Right lobe of liver (tissue), 6 donors: ENCODE results near the gene COL1A1. TPM values are rescaled to one million over a fixed set of nuclear protein-coding genes. Genes with fewer than 3 reads are reported as not detected.
A peak's percentile ranks its signal among the peaks of the same experiment; 100 is the strongest.

Experiments used
- ATAC-seq, 4 donors: fragments of 200-7000 bp; cut with Tn5 transposase; one replicate each; pipeline ENCODE4 v1.9.1; 2020; ENCODE audit warnings: mild to moderate bottlenecking in 4 of 4, moderate library complexity in 4 of 4
- DNase-seq, 3 donors: peaks; one replicate each; pipeline ENCODE4 v3.0.0-alpha.2; 2020
- H3K27ac ChIP-seq, 3 donors: fragments of 200-600 bp; one replicate each; pipeline ENCODE4 v1.8.0; 2022
- H3K27me3 ChIP-seq, 2 donors: fragments of 200-600 bp; one replicate each; pipeline ENCODE4 v1.8.0; 2022
- H3K36me3 ChIP-seq, 4 donors: fragments of 200-600 bp; sonication (generic) in 1 of 4; one replicate each; pipeline versions ENCODE4 v1.5.1 to v1.8.0; 2017 to 2022; ENCODE audit warnings: control low read depth in 1 of 4
- H3K4me1 ChIP-seq, 4 donors: fragments of 200-600 bp; sonication (generic) in 1 of 4; one replicate each; pipeline versions ENCODE4 v1.5.1 to v1.8.0; 2017 to 2022; ENCODE audit warnings: control low read depth in 1 of 4
- H3K4me3 ChIP-seq, 3 donors: fragments of 200-600 bp; one replicate each; pipeline ENCODE4 v1.8.0; 2022
- H3K9me3 ChIP-seq, 4 donors: fragments of 200-600 bp; sonication (generic) in 1 of 4; one replicate each; pipeline versions ENCODE4 v1.5.1 to v1.8.0; 2017 to 2022; ENCODE audit warnings: control low read depth in 1 of 4
- POLR2A ChIP-seq: fragments of 450-650 bp; IDR thresholded peaks from one replicate; pipeline ENCODE4 v1.6.1; 2017; ENCODE audit warnings: antibody characterized with exemption, mild to moderate bottlenecking
- WGBS: methylation state at CpG from one replicate; pipeline ENCODE4 v1.1.6; 2018; ENCODE audit warnings: low coverage, low lambda C conversion rate; ENCODE audit not compliant: insufficient coverage; ENCODE audit errors: missing lambda C conversion rate; 5-methylcytosine and 5-hydroxymethylcytosine counted together
- intact Hi-C, 2 donors: fragments of 100-400 bp; cut with DNase I; formaldehyde crosslinking; loops; one replicate each; pipeline versions ENCODE4 v1.11.2 to v1.14.1; 2022
- total RNA-seq, 6 experiments: library from RNA; depleted of rRNA in 2 of 6; stranded (reverse); fragments of >200 nt in 2 of 6; fragmentation: NEBNext Ultra II Directional in 3 of 6; extraction: Animal tissue kit (Norgen Biotek cat#: 25700) in 3 of 6; gene quantifications; one replicate each; pipeline versions ENCODE4 v1.1.0 to v1.2.4, GENCODE V29; 2016 to 2023
- TF ChIP-seq, protein P1 (sequence below), 4 donors: fragments of 200-600 bp in 3 of 4; fragments of 450-650 bp in 1 of 4; IDR thresholded peaks; one replicate each; pipeline versions ENCODE4 v1.5.1 to v1.8.0; 2016 to 2022; ENCODE audit warnings: antibody characterized with exemption in 4 of 4, mild to moderate bottlenecking in 2 of 4
- donor health status: DM: no; HTN: yes; CAD: no.
- donor health status: DM: no; HTN: no; CAD: no.
- donor health status: DM: no; HTN: no; CAD: no.
- donor health status: DM: no; HTN: yes; CAD: no.
- donor health status: DM: no; HTN: yes; CAD: no.

COL1A1 gene
- total RNA-seq, 6 experiments from 2014 or later = 9.3 to 109 (median 34.7) TPM

DNA sequence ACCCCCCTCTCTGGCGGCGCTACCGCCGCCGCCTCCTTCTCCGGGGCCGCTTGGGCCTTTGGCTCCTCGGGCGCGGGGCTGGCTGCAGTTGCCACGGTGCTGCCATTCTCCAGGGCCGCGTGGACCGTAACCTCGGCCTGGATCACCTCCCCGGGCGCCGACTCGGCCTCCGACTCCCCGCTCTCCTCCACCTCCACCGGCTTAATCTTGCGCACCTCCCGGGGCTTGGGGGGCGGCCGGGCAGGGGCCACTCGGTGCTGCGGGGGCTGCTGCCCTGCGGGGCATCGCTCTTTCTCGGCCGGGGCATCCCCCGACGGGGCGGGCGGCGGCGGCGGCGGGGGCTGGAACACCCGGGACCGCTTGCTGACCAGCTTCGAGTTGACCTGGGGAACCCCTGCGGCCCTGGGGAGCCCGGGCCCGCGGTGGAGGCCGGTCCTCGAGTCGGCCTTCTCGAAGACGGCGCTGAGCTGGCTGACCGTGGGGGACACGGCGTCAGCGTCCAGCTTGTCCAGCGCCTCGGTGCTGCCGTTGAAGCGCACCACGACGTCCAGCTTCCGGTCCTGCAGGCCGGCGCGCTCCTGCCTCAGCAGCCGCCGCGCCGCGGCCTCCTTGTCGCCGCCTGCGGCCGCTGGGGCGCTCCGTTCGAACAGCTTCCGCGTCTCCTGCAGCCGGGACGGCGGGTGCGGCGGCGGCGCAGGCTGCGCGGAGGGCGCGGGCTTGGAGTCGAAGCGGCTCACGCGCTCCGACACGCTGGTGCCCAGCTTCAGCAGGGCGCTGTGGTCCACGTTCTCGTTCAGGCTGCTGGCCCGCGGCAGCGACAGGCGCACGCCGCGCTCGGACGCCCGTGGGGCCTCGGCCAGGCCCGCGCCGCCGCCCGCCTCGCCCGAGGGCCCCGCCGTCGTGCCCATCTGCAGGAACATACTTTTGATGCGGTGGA, 51.7 kb downstream of the COL1A1 start:
- intact Hi-C loops = no loop called here
- Histone ChIP-seq H3K4me3 (peak overlapping the region; percentile 72 to 82 (median 74)), H3K4me1 (peaks cover 0 to 52% (median 19%) of the 10 kb centered on the region in 4 donors)

DNA sequence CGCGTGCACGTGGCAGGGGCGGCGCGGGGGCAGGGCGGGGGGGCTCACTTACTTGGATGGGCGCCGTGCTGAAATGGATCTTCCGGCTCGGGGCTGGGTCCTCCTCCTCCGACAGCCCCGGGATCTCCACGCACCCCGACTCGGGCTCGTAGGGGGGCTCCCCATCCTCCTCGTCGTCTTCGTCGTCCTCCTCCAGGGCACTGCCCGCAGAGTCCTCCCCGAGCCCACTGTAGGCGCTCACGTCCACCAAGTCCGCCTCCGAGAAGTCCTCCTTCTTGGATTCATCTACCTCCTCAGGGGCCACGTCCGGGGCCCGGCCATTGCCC, 52.4 kb downstream of the COL1A1 start:
- Histone ChIP-seq H3K36me3 (no peaks in the 10 kb centered on the region), H3K27me3 (no peaks in the 10 kb centered on the region), H3K27ac (peak overlapping the region; percentile 72 to 89 (median 87)), H3K4me1 (peaks cover 0 to 53% (median 22%) of the 10 kb centered on the region in 4 donors), H3K9me3 (no peaks in the 10 kb centered on the region), H3K4me3 (peak overlapping the region; percentile 72 to 82 (median 74))
- intact Hi-C loops = no loop called here
- TF ChIP-seq, protein P1, sequence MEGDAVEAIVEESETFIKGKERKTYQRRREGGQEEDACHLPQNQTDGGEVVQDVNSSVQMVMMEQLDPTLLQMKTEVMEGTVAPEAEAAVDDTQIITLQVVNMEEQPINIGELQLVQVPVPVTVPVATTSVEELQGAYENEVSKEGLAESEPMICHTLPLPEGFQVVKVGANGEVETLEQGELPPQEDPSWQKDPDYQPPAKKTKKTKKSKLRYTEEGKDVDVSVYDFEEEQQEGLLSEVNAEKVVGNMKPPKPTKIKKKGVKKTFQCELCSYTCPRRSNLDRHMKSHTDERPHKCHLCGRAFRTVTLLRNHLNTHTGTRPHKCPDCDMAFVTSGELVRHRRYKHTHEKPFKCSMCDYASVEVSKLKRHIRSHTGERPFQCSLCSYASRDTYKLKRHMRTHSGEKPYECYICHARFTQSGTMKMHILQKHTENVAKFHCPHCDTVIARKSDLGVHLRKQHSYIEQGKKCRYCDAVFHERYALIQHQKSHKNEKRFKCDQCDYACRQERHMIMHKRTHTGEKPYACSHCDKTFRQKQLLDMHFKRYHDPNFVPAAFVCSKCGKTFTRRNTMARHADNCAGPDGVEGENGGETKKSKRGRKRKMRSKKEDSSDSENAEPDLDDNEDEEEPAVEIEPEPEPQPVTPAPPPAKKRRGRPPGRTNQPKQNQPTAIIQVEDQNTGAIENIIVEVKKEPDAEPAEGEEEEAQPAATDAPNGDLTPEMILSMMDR (IDR thresholded peaks at IDR 0.05) = no peak
- no peak for TF ChIP-seq POLR2A
- 43% methylated on average over 10 of the region's 30 CpGs for WGBS
- no peak for DNase-seq
- ATAC-seq = no peak

More for the DNA sequence above, 51.7 kb downstream of the COL1A1 start:
- H3K27ac ChIP-seq = peak overlapping the region; percentile 72 to 89 (median 87)
- H3K9me3 ChIP-seq = no peaks in the 10 kb centered on the region
- WGBS = 15% methylated on average over 11 of the region's 123 CpGs
- ATAC-seq = peak; percentile 2 to 21 (median 8)
- DNase-seq = peak; percentile 71 to 83 (median 73)
- no peaks in the 10 kb centered on the region for H3K27me3 ChIP-seq
- peak; percentile 21 for TF ChIP-seq POLR2A
- TF ChIP-seq, protein P1 (IDR thresholded peaks at IDR 0.05) = peak in 1 of 4 donors; percentile 19
- no peaks in the 10 kb centered on the region for H3K36me3 ChIP-seq

DNA sequence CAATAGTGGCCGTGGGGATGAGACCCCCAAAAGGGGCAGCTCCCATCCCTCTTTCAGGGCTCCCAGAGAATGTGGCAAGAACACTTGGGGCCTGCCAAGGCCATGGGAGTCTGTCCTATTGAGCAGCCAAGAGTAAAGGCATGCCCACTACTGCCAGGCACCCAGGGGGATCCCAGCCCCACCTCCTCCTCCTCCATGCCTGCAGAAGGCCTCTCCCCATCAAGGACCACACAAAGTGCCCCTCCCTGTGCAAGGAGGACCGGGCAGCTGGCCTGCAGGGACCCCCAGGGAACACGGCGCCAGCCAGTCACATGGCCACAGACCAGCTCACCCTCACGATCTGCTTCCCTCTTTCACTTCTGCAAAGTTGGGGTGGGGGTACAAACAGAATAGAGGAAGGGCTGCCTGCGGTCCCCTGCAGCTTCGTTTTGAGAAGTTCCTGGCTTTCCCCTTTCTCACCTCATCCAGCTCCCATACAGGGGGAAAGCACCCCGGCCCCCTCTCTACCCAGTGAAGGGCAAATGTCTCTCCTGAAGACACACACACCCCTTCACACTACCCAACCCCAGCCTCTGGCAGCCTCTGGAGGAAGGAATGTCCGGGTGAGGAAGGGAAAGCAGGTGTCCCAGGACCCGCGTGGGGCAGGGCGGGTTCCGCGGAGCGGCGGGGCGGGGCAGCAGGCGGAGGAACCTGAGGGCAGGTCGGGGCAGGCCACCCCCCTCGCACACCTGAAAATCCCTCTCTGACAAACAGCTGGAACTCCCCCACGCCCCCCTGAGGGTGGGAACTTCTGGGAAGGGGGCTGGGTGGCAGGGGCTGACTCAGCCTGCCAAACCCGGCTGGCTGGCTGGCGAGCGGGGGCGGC, 53.0 kb downstream of the COL1A1 start:
- Histone ChIP-seq H3K4me3 (peak overlapping the region; percentile 72 to 82 (median 74)), H3K9me3 (no peaks in the 10 kb centered on the region), H3K36me3 (peaks cover 0 to 3% (median 0%) of the 10 kb centered on the region in 4 donors), H3K27me3 (no peaks in the 10 kb centered on the region), H3K27ac (peak overlapping the region; percentile 72 to 89 (median 87)), H3K4me1 (peaks cover 0 to 57% (median 22%) of the 10 kb centered on the region in 4 donors)
- no peak for TF ChIP-seq POLR2A
- TF ChIP-seq, protein P1 (IDR thresholded peaks at IDR 0.05) = peak in 1 of 4 donors; percentile 14
- ATAC-seq (peak in 3 of 4 donors; percentile 6 to 14 (median 7)), DNase-seq (peak; percentile 77 to 86 (median 85))
- 0% methylated on average over 6 of the region's 25 CpGs for WGBS
- intact Hi-C loops = no loop called here

DNA sequence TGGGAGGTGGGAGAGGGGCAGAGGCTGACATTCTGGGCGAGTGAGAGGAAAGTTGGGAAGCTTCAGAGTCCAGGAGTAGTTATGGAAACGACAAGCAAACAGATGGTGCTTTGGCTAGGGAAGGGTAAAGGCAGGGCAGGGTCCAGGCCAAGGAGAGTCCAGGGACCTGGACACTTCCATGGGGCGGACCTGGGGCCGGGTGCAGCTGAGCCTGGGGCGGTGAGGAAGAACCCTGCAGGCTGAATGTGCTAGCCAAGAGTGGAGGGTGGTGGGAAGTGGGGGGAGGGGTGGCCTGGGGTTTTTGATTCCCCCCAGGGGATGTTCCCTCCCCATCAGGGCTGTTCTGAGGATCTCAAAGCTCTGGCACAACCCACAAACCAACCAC, 53.6 kb downstream of the COL1A1 start:
- peak; percentile 32 to 68 (median 54) for ATAC-seq
- peaks cover 0 to 3% (median 0%) of the 10 kb centered on the region in 4 donors for H3K36me3 ChIP-seq
- H3K4me1 ChIP-seq = peaks cover 0 to 64% (median 22%) of the 10 kb centered on the region in 4 donors
- 0% methylated on average over 5 of the region's 5 CpGs for WGBS
- DNase-seq = peak; percentile 55 to 91 (median 90)
- intact Hi-C loops = no loop called here
- TF ChIP-seq POLR2A = no peak
- TF ChIP-seq, protein P1 (IDR thresholded peaks at IDR 0.05) = no peak
- peak overlapping the region; percentile 72 to 89 (median 87) for H3K27ac ChIP-seq
- H3K9me3 ChIP-seq = no peaks in the 10 kb centered on the region
- H3K27me3 ChIP-seq = no peaks in the 10 kb centered on the region
- peak overlapping the region; percentile 72 to 82 (median 74) for H3K4me3 ChIP-seq
